GM23338 (cell line): Measurements from ENCODE around the gene RNF5. TPM values are rescaled to one million over a fixed set of nuclear protein-coding genes. Genes with fewer than 3 reads are reported as not detected.

Source experiments
- ATAC-seq: fragments of 200-7000 bp; cut with Tn5 transposase; 3 replicates; pipeline ENCODE4 v1.9.1; 2020
- DNase-seq: peaks from one replicate; pipeline ENCODE4 v3.0.0-alpha.2; 2015; ENCODE audit warnings: low spot score
- H2AFZ ChIP-seq: fragments of 200-600 bp; sonication (generic); 2 replicates; pipeline ENCODE4 v1.8.0; 2016; ENCODE audit warnings: antibody characterized with exemption, mild to moderate bottlenecking, moderate library complexity
- H3F3A ChIP-seq: fragments of 200-600 bp; sonication (generic); replicated peaks from 2 replicates; pipeline ENCODE4 v1.8.0; 2017; ENCODE audit warnings: antibody characterized with exemption, mixed run types, low read depth
- H3K27ac ChIP-seq: fragments of 200-600 bp; sonication (generic); 2 replicates; pipeline ENCODE4 v1.6.1; 2016; ENCODE audit warnings: low read depth
- H3K27me3 ChIP-seq: fragments of 200-600 bp; sonication (generic); 2 replicates; pipeline ENCODE4 v1.8.0; 2016; ENCODE audit warnings: mild to moderate bottlenecking, mixed run types, moderate library complexity; ENCODE audit not compliant: insufficient read depth
- H3K36me3 ChIP-seq: fragments of 200-600 bp; sonication (generic); 2 replicates; pipeline ENCODE4 v1.8.0; 2016; ENCODE audit warnings: mild to moderate bottlenecking; ENCODE audit not compliant: insufficient read depth
- H3K4me1 ChIP-seq: fragments of 200-600 bp; sonication (generic); 2 replicates; pipeline ENCODE4 v1.8.0; 2016; ENCODE audit warnings: mild to moderate bottlenecking, moderate library complexity; ENCODE audit not compliant: insufficient read depth
- H3K4me2 ChIP-seq: fragments of 200-600 bp; sonication (generic); 2 replicates; pipeline ENCODE4 v1.7.1; 2017; ENCODE audit warnings: mixed run types
- H3K4me3 ChIP-seq: fragments of 200-600 bp; sonication (generic); 2 replicates; pipeline ENCODE4 v1.6.1; 2016; ENCODE audit warnings: mixed run types
- H3K79me2 ChIP-seq: fragments of 200-600 bp; sonication (generic); replicated peaks from 2 replicates; pipeline ENCODE4 v1.8.0; 2017; ENCODE audit warnings: mild to moderate bottlenecking; ENCODE audit not compliant: insufficient read depth
- H3K9me2 ChIP-seq: fragments of 200-600 bp; sonication (generic); 2 replicates; pipeline ENCODE4 v1.8.0; 2017; ENCODE audit not compliant: insufficient read depth
- H4K20me1 ChIP-seq: fragments of 200-600 bp; sonication (generic); replicated peaks from 2 replicates; pipeline ENCODE4 v1.8.0; 2017; ENCODE audit warnings: mild to moderate bottlenecking; ENCODE audit not compliant: insufficient read depth
- H3K27ac Mint-ChIP-seq: 2 replicates; pipeline ENCODE4 v1.8.0; 2020; ENCODE audit warnings: inconsistent platforms, mild to moderate bottlenecking, moderate library complexity, mixed read lengths
- H3K27me3 Mint-ChIP-seq: 3 replicates; pipeline ENCODE4 v1.8.0; 2022; ENCODE audit warnings: low read depth, mild to moderate bottlenecking, moderate library complexity, mixed read lengths, inconsistent platforms; ENCODE audit not compliant: insufficient read depth, poor library complexity
- H3K36me3 Mint-ChIP-seq: 3 replicates; pipeline ENCODE4 v1.8.0; 2021; ENCODE audit warnings: low read depth, mild to moderate bottlenecking, inconsistent platforms, moderate library complexity, mixed read lengths
- H3K4me1 Mint-ChIP-seq: 3 replicates; pipeline ENCODE4 v1.8.0; 2020; ENCODE audit warnings: mild to moderate bottlenecking, inconsistent platforms, mixed read lengths
- H3K4me3 Mint-ChIP-seq: 3 replicates; pipeline ENCODE4 v1.8.0; 2021; ENCODE audit warnings: moderate library complexity, mild to moderate bottlenecking, inconsistent platforms, mixed read lengths
- H3K9me3 Mint-ChIP-seq: 3 replicates; pipeline ENCODE4 v1.8.0; 2020; ENCODE audit warnings: moderate library complexity, mild to moderate bottlenecking, inconsistent platforms, mixed read lengths
- CREB1 ChIP-seq: fragments of 250-450 bp; sonication (Bioruptor Pico); IDR thresholded peaks from 2 replicates; pipeline ENCODE4 v1.5.0; 2020; ENCODE audit warnings: low read depth, mild to moderate bottlenecking, moderate library complexity
- EZH2phosphoT487 ChIP-seq: fragments of 200-600 bp; sonication (generic); IDR thresholded peaks from one replicate; pipeline ENCODE4 v1.8.1; 2018; ENCODE audit warnings: antibody characterized with exemption; ENCODE audit not compliant: unreplicated experiment
- JUNB ChIP-seq: IDR thresholded peaks from one replicate; pipeline ENCODE4 v1.6.1; 2016; ENCODE audit warnings: antibody characterized with exemption; ENCODE audit not compliant: unreplicated experiment
- POLR2AphosphoS5 ChIP-seq: IDR thresholded peaks from 2 replicates; pipeline ENCODE4 v1.6.1; 2016; ENCODE audit warnings: antibody characterized with exemption, low read depth
- STAT1 ChIP-seq: IDR thresholded peaks from one replicate; pipeline ENCODE4 v1.6.1; 2016; ENCODE audit warnings: antibody characterized with exemption; ENCODE audit not compliant: unreplicated experiment
- ZNF114 ChIP-seq: fragments of 250-450 bp; sonication (Bioruptor Pico); IDR thresholded peaks from 2 replicates; pipeline ENCODE4 v1.5.0; 2020; ENCODE audit warnings: mild to moderate bottlenecking, moderate library complexity
- ZNF331 ChIP-seq: fragments of 250-450 bp; sonication (Bioruptor Pico); IDR thresholded peaks from 2 replicates; pipeline ENCODE4 v1.5.0; 2020; ENCODE audit warnings: low read depth, mild to moderate bottlenecking, moderate library complexity
- polyA plus RNA-seq: library from polyadenylated mRNA; unstranded; fragments of >200 nt; fragmentation: Nextera tagmentation; extraction: Ambion mirVana; gene quantifications from 2 replicates; pipeline ENCODE4 v1.2.1, GENCODE V29; 2016
- total RNA-seq: library from RNA; depleted of rRNA; stranded (reverse); fragments of >200 nt; shearing (Covaris generic); gene quantifications from 2 replicates; pipeline ENCODE4 v1.2.3, GENCODE V29; 2014
- TF ChIP-seq, protein P1 (sequence below), 2 experiments: fragments of 200-600 bp in 1 of 2; sonication (generic) in 1 of 2; conservative IDR thresholded peaks; 2 replicates each; pipeline versions ENCODE4 v1.5.1 to v1.6.1; 2016 to 2017; ENCODE audit warnings: antibody characterized with exemption in 2 of 2, low read depth in 2 of 2, mild to moderate bottlenecking in 2 of 2, moderate library complexity in 1 of 2
- TF ChIP-seq, protein P2 (sequence below): IDR thresholded peaks from 2 replicates; pipeline ENCODE4 v1.6.1; 2016; ENCODE audit warnings: antibody characterized with exemption

The RNF5 gene
- total and polyA plus RNA-seq, 2 experiments from 2014 or later: 119 to 164 TPM

DNA sequence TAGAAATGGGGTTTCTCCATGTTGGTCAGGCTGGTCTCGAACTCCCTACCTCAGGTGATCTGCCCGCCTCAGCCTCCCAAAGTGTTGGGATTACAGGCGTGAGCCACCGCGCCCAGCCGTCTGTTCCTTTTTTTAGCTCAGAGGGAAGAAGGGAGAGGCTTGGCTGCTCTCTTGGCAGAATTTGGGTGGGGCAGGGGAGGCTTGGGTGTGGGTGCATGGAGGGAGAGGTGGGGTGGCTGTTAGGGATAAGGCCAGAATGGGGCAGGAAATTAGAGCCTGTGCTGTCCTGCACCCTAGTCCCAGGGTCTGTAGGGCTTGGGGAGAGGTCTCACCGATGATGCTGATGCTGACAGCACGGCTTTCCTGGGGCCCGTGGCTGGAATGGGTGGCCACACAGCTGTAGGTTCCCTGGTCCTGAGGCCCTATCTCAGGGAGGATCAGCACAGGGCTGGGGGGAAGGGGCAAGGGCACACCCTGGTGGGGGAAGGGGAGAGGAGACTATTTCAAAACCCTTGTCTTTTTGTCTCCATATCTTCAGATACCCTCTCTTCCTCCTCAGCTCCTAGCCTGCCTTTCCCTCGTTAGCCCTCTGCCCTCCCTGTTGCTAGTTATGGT is 3.8 kb downstream of the RNF5 start:
- peaks cover 35% of the 10 kb centered on the region for H3K4me1 Mint-ChIP-seq
- H3K27ac Mint-ChIP-seq: no peak overlapping the region
- Histone ChIP-seq H3K79me2 (peaks cover 13% of the 10 kb centered on the region), H3K4me3 (no peak overlapping the region), H3K9me2 (no peaks in the 10 kb centered on the region), H3K27me3 (no peaks in the 10 kb centered on the region), H3K36me3 (peaks cover 2% of the 10 kb centered on the region; the same call in 1 of the 2 replicates), H3F3A (peaks cover 14% of the 10 kb centered on the region), H2AFZ (no peak overlapping the region), H4K20me1 (no peaks in the 10 kb centered on the region), H3K4me1 (peaks cover 9% of the 10 kb centered on the region; the same call in 1 of the 2 replicates), H3K4me2 (no peak overlapping the region), H3K27ac (no peak overlapping the region)
- ATAC-seq (no peak), DNase-seq (no peak)
- TF ChIP-seq, protein P1, sequence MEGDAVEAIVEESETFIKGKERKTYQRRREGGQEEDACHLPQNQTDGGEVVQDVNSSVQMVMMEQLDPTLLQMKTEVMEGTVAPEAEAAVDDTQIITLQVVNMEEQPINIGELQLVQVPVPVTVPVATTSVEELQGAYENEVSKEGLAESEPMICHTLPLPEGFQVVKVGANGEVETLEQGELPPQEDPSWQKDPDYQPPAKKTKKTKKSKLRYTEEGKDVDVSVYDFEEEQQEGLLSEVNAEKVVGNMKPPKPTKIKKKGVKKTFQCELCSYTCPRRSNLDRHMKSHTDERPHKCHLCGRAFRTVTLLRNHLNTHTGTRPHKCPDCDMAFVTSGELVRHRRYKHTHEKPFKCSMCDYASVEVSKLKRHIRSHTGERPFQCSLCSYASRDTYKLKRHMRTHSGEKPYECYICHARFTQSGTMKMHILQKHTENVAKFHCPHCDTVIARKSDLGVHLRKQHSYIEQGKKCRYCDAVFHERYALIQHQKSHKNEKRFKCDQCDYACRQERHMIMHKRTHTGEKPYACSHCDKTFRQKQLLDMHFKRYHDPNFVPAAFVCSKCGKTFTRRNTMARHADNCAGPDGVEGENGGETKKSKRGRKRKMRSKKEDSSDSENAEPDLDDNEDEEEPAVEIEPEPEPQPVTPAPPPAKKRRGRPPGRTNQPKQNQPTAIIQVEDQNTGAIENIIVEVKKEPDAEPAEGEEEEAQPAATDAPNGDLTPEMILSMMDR (conservative IDR thresholded peaks at IDR 0.05; ENCODE audit: low read depth in 2 of 2): 0 out of 4 replicates have a peak, but pooled peaks of 1 of the 2 experiments have one; percentile 13
- TF ChIP-seq JUNB (no peak), POLR2AphosphoS5 (no peak), CREB1 (no peak)
- peaks cover 19% of the 10 kb centered on the region for H3K27me3 Mint-ChIP-seq
- no peak overlapping the region for H3K4me3 Mint-ChIP-seq
- no peaks in the 10 kb centered on the region for H3K9me3 Mint-ChIP-seq
- peaks cover 62% of the 10 kb centered on the region for H3K36me3 Mint-ChIP-seq

DNA sequence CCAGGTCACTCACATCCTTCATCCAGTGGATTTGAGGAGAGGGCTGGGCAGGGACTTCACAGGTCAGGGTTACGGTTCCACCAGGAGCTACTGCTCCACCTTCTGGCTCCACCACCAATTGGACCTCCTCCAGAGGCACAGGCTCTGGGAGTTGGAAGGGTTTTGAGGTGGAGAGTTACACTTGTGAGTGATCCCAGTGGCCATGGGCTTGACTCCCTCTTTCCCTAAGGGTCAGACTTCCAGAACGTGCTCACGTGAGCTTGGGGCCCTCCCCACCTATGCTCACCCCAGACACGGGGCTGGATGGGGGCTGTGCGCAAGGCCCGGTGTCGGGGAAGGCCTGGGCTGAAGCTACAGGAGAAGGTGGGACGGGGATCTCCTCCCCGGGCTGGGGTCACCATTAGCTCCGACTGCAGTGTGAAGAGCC is 4.4 kb downstream of the RNF5 start:
- no peak overlapping the region for H3K27ac Mint-ChIP-seq
- H3K9me2 ChIP-seq: no peaks in the 10 kb centered on the region
- TF ChIP-seq CREB1 (no peak), STAT1 (no peak), EZH2phosphoT487 (no peak), ZNF114 (CRISPR knock-in tag) (no peak), ZNF331 (no peak), POLR2AphosphoS5 (no peak), JUNB (no peak)
- TF ChIP-seq, protein P1 (conservative IDR thresholded peaks at IDR 0.05; ENCODE audit: low read depth in 2 of 2): no peak
- TF ChIP-seq, protein P2, sequence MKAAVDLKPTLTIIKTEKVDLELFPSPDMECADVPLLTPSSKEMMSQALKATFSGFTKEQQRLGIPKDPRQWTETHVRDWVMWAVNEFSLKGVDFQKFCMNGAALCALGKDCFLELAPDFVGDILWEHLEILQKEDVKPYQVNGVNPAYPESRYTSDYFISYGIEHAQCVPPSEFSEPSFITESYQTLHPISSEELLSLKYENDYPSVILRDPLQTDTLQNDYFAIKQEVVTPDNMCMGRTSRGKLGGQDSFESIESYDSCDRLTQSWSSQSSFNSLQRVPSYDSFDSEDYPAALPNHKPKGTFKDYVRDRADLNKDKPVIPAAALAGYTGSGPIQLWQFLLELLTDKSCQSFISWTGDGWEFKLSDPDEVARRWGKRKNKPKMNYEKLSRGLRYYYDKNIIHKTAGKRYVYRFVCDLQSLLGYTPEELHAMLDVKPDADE: no peak

More for the DNA sequence above, 4.4 kb downstream of the RNF5 start:
- Mint-ChIP-seq H3K4me3 (no peak overlapping the region), H3K9me3 (no peaks in the 10 kb centered on the region), H3K27me3 (peaks cover 19% of the 10 kb centered on the region), H3K36me3 (peaks cover 68% of the 10 kb centered on the region), H3K4me1 (peaks cover 36% of the 10 kb centered on the region)
- peaks cover 4% of the 10 kb centered on the region for H3K36me3 ChIP-seq
- peaks cover 13% of the 10 kb centered on the region for H3F3A ChIP-seq
- no peaks in the 10 kb centered on the region for H4K20me1 ChIP-seq
- no peak for ATAC-seq
- DNase-seq: no peak
- H3K79me2 ChIP-seq: peaks cover 13% of the 10 kb centered on the region
- H3K4me3 ChIP-seq: no peak overlapping the region
- no peak overlapping the region for H3K27ac ChIP-seq
- H2AFZ ChIP-seq: no peak overlapping the region
- H3K27me3 ChIP-seq: no peaks in the 10 kb centered on the region
- no peak overlapping the region for H3K4me2 ChIP-seq
- H3K4me1 ChIP-seq: peaks cover 9% of the 10 kb centered on the region; the same call in 1 of the 2 replicates
